ENCODE data around the gene IER2.

DNA sequence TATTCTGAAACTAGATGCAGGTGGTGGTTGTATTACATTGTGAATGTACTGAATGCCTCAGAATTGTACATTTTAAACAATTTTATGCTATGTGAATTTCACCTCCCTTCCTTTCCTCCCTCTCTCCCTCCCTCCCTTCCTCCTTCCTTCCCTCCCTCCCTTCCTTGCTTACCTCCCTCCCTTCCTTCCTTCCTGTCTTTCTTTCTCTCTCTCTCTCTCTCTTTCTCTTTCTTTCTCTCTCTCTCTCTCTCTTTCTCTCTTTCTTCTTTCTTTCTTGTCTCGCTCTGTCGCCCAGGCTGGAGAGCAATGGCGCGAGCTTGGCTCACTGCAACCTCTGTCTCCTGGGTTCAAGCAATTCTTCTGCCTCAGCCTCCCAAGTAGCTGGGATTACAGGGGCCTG lies 37.2 kb downstream of the IER2 start:
- TF ChIP-seq, protein P1, sequence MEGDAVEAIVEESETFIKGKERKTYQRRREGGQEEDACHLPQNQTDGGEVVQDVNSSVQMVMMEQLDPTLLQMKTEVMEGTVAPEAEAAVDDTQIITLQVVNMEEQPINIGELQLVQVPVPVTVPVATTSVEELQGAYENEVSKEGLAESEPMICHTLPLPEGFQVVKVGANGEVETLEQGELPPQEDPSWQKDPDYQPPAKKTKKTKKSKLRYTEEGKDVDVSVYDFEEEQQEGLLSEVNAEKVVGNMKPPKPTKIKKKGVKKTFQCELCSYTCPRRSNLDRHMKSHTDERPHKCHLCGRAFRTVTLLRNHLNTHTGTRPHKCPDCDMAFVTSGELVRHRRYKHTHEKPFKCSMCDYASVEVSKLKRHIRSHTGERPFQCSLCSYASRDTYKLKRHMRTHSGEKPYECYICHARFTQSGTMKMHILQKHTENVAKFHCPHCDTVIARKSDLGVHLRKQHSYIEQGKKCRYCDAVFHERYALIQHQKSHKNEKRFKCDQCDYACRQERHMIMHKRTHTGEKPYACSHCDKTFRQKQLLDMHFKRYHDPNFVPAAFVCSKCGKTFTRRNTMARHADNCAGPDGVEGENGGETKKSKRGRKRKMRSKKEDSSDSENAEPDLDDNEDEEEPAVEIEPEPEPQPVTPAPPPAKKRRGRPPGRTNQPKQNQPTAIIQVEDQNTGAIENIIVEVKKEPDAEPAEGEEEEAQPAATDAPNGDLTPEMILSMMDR (IDR thresholded peaks at IDR 0.05; ENCODE audit: poor library complexity) = no peak
- TF ChIP-seq EZH2 (IDR thresholded peaks at IDR 0.05; ENCODE audit: borderline replicate concordance) (no peak), EZH2phosphoT487 (IDR thresholded peaks at IDR 0.05; ENCODE audit: low read depth, severe bottlenecking, unreplicated experiment) (no peak)
